ENCODE data around the gene PKDCC. TPM values are rescaled to one million over a fixed set of nuclear protein-coding genes. Genes with fewer than 3 reads are reported as not detected.
A peak's percentile ranks its signal among the peaks of the same experiment; 100 is the strongest.

Gene PKDCC
- total and polyA plus RNA-seq, 2 of the 13 experiments (the other 11 are each of a cell fraction or from before 2014, with no cell fraction given) = 52.6 to 58.8 TPM

GRCh38 chr2:42092084-42092996, 44.5 kb downstream of the PKDCC start (continued):
- TF ChIP-seq MED8 (CRISPR knock-in tag; IDR thresholded peaks at IDR 0.05; ENCODE audit: insufficient replicate concordance) (no peak), ZNF331 (CRISPR knock-in tag; IDR thresholded peaks at IDR 0.05) (peak; percentile 74; the same call in 1 of the 2 replicates), FOXK2 (IDR thresholded peaks at IDR 0.05) (peak; percentile 60; the same call in 1 of the 2 replicates), SIN3A (IDR thresholded peaks at IDR 0.05; ENCODE audit: borderline replicate concordance, low read depth, low read length) (peak; percentile 67; the same call in 1 of the 2 replicates), FOSL2 (CRISPR knock-in tag; IDR thresholded peaks at IDR 0.05) (peak; percentile 88), RARA (CRISPR knock-in tag; IDR thresholded peaks at IDR 0.05) (peak; percentile 87), MEIS1 (CRISPR knock-in tag; IDR thresholded peaks at IDR 0.05; ENCODE audit: borderline replicate concordance) (0 out of 2 replicates have a peak, but pooled peaks have one; percentile 38), ZMYM4 (CRISPR knock-in tag; IDR thresholded peaks at IDR 0.05) (peak; percentile 80), CREM (IDR thresholded peaks at IDR 0.05) (peak; percentile 84), CREM (CRISPR knock-in tag; IDR thresholded peaks at IDR 0.05) (no peak), HMG20A (CRISPR knock-in tag; IDR thresholded peaks at IDR 0.05; ENCODE audit: borderline replicate concordance) (peak; percentile 94), AKNA (CRISPR knock-in tag; IDR thresholded peaks at IDR 0.05; ENCODE audit: borderline replicate concordance) (0 out of 2 replicates have a peak, but pooled peaks have one; percentile 27), KLF12 (CRISPR knock-in tag; IDR thresholded peaks at IDR 0.05; ENCODE audit: borderline replicate concordance) (peak; percentile 66; the same call in 1 of the 2 replicates), RFXAP (CRISPR knock-in tag; IDR thresholded peaks at IDR 0.05; ENCODE audit: borderline replicate concordance) (peak; percentile 74; the same call in 1 of the 2 replicates), SPEN (CRISPR knock-in tag; IDR thresholded peaks at IDR 0.05; ENCODE audit: low read depth) (0 out of 2 replicates have a peak, but pooled peaks have one; percentile 28), ZNF512B (CRISPR knock-in tag; IDR thresholded peaks at IDR 0.05; ENCODE audit: borderline replicate concordance) (peak; percentile 65; the same call in 1 of the 2 replicates), ZFP37 (CRISPR knock-in tag; IDR thresholded peaks at IDR 0.05; ENCODE audit: borderline replicate concordance) (no peak), TFDP2 (CRISPR knock-in tag; IDR thresholded peaks at IDR 0.05) (peak; percentile 41; the same call in 1 of the 2 replicates), MXI1 (IDR thresholded peaks at IDR 0.05; ENCODE audit: borderline replicate concordance, low read depth, low read length) (peak; percentile 52; the same call in 1 of the 3 replicates), BRCA1 (CRISPR knock-in tag; IDR thresholded peaks at IDR 0.05) (peak; percentile 57; the same call in 1 of the 2 replicates)

Measured in HepG2 (cell line).